Upper lobe of right lung (tissue), 1 donor: Measurements from ENCODE around the gene NKX1-1. TPM values are rescaled to one million over a fixed set of nuclear protein-coding genes. Genes with fewer than 3 reads are reported as not detected.
A peak's percentile ranks its signal among the peaks of the same experiment; 100 is the strongest.

Experiments used
- ATAC-seq: fragments of 200-7000 bp; cut with Tn5 transposase; one replicate; pipeline ENCODE4 v1.9.1; 2020; ENCODE audit warnings: mild to moderate bottlenecking, moderate library complexity
- DNase-seq: peaks from one replicate; pipeline ENCODE4 v3.0.0-alpha.2; 2020
- H3K27ac ChIP-seq: fragments of 200-600 bp; one replicate; pipeline ENCODE4 v1.8.0; 2022
- H3K27me3 ChIP-seq: fragments of 200-600 bp; one replicate; pipeline ENCODE4 v1.8.0; 2022; ENCODE audit warnings: mild to moderate bottlenecking
- H3K36me3 ChIP-seq: fragments of 200-600 bp; one replicate; pipeline ENCODE4 v1.8.0; 2022
- H3K4me1 ChIP-seq: fragments of 200-600 bp; one replicate; pipeline ENCODE4 v1.8.0; 2022
- H3K4me3 ChIP-seq: fragments of 200-600 bp; one replicate; pipeline ENCODE4 v1.8.0; 2022; ENCODE audit warnings: mild to moderate bottlenecking
- H3K9me3 ChIP-seq: fragments of 200-600 bp; one replicate; pipeline ENCODE4 v1.8.0; 2022
- CTCF ChIP-seq: fragments of 200-600 bp; IDR thresholded peaks from one replicate; pipeline ENCODE4 v1.8.0; 2022; ENCODE audit warnings: antibody characterized with exemption
- intact Hi-C: fragments of 100-400 bp; cut with DNase I; formaldehyde crosslinking; loops from one replicate; pipeline ENCODE4 v1.11.0; 2022
- total RNA-seq: library from RNA; stranded (reverse); fragmentation: NEBNext Ultra II Directional; extraction: Animal tissue kit (Norgen Biotek cat#: 25700); gene quantifications from one replicate; pipeline ENCODE4 v1.2.1, GENCODE V29; 2021
- donor health status: DM: no; HTN: yes; CAD: no; lungs with severe emphysema.

Gene NKX1-1
- total RNA-seq, 1 donor from 2014 or later, result not detected

GRCh38 chr4:1407657-1408333 lies 1.6 kb upstream of the NKX1-1 start:
- peaks cover 95% of the 10 kb centered on the region for H3K27me3 ChIP-seq

GRCh38 chr4:1406981-1407656 lies 877 bp upstream of the NKX1-1 start:
- H3K27me3 ChIP-seq, result peaks cover 95% of the 10 kb centered on the region
- intact Hi-C loops, result loop anchor here (10.0 kb wide), 1 partner anchor 58 kb away; no protein-coding TSS in a partner anchor
- no peaks in the 10 kb centered on the region for H3K36me3 ChIP-seq
- ATAC-seq, result no peak
- DNase-seq, result peak; percentile 53
- no peak overlapping the region for H3K4me3 ChIP-seq
- H3K9me3 ChIP-seq, result no peaks in the 10 kb centered on the region
- no peak overlapping the region for H3K27ac ChIP-seq
- peaks cover 5% of the 10 kb centered on the region for H3K4me1 ChIP-seq
- no peak for TF ChIP-seq CTCF

More at GRCh38 chr4:1407657-1408333, 1.6 kb upstream of the NKX1-1 start:
- Histone ChIP-seq H3K27ac (no peak overlapping the region), H3K36me3 (no peaks in the 10 kb centered on the region), H3K4me1 (no peaks in the 10 kb centered on the region), H3K9me3 (no peaks in the 10 kb centered on the region), H3K4me3 (no peak overlapping the region)
- intact Hi-C loops, result loop anchor here (10.0 kb wide), 1 partner anchor 57 kb away; no protein-coding TSS in a partner anchor
- ATAC-seq (no peak), DNase-seq (peak; percentile 36)
- TF ChIP-seq CTCF, result no peak

- TF ChIP-seq CTCF, result no peak
- Histone ChIP-seq H3K4me1 (peaks cover 5% of the 10 kb centered on the region), H3K9me3 (no peaks in the 10 kb centered on the region), H3K36me3 (no peaks in the 10 kb centered on the region), H3K27ac (no peak overlapping the region), H3K4me3 (no peak overlapping the region), H3K27me3 (peaks cover 94% of the 10 kb centered on the region)
- ATAC-seq (no peak), DNase-seq (peak; percentile 59)
- intact Hi-C loops, result loop anchor here (10.0 kb wide), 1 partner anchor 59 kb away; no protein-coding TSS in a partner anchor
These were observed 427 bp downstream of the NKX1-1 start for GRCh38 chr4:1405636-1406393.

GRCh38 chr4:1405254-1405635 lies 997 bp downstream of the NKX1-1 start:
- peaks cover 94% of the 10 kb centered on the region for H3K27me3 ChIP-seq
- H3K4me1 ChIP-seq, result peaks cover 5% of the 10 kb centered on the region
- intact Hi-C loops, result loop anchor here (10.0 kb wide), 1 partner anchor 60 kb away; no protein-coding TSS in a partner anchor

More at GRCh38 chr4:1405254-1405635, 997 bp downstream of the NKX1-1 start:
- peak; percentile 11 for DNase-seq
- Histone ChIP-seq H3K4me3 (no peak overlapping the region), H3K36me3 (no peaks in the 10 kb centered on the region), H3K27ac (no peak overlapping the region), H3K9me3 (no peaks in the 10 kb centered on the region)
- TF ChIP-seq CTCF, result no peak
- no peak for ATAC-seq
